Measurements from ENCODE around the gene BCL2L12.

DNA sequence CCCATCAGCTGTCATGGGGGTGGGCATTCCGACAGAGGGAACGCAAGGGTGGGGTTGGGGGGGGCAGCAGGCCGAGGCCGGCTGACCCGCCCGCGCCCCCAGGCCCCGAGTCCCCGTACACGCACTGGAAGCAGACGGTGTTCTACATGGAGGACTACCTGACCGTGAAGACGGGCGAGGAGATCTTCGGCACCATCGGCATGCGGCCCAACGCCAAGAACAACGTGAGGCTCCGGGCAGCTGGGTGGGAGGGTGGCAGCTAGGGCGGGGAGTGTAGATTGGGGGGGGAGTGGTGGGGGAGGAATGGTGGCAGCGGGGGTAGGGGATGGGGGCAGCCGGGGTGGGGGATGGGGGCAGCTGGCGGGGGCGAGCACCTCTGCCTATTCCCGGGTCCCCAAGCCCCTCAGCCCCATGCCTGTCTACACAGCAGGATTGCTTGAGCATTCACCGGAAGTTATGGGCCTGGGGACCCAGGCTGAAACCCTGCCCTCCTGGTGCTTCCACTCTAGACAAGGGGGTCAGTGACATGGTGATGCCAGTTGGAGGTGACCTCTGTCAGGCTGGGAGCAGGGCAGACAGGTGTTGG, 20.9 kb downstream of the BCL2L12 start:
- TF ChIP-seq, protein P1, sequence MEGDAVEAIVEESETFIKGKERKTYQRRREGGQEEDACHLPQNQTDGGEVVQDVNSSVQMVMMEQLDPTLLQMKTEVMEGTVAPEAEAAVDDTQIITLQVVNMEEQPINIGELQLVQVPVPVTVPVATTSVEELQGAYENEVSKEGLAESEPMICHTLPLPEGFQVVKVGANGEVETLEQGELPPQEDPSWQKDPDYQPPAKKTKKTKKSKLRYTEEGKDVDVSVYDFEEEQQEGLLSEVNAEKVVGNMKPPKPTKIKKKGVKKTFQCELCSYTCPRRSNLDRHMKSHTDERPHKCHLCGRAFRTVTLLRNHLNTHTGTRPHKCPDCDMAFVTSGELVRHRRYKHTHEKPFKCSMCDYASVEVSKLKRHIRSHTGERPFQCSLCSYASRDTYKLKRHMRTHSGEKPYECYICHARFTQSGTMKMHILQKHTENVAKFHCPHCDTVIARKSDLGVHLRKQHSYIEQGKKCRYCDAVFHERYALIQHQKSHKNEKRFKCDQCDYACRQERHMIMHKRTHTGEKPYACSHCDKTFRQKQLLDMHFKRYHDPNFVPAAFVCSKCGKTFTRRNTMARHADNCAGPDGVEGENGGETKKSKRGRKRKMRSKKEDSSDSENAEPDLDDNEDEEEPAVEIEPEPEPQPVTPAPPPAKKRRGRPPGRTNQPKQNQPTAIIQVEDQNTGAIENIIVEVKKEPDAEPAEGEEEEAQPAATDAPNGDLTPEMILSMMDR (IDR thresholded peaks at IDR 0.05): no peak
- no peak for TF ChIP-seq POLR2A (IDR thresholded peaks at IDR 0.05)

Data from testis (tissue), 2 donors.